Loucy (cell line): ENCODE results near the gene PCCA.

Experiments
- EZH2phosphoT487 ChIP-seq: fragments of 200-600 bp; IDR thresholded peaks from 2 replicates; pipeline ENCODE4 v1.6.1; 2018; ENCODE audit warnings: antibody characterized with exemption, mild to moderate bottlenecking, moderate library complexity, borderline replicate concordance
- TF ChIP-seq, protein P1 (sequence below): fragments of 200-600 bp; sonication (generic); conservative IDR thresholded peaks from 2 replicates; pipeline ENCODE4 v1.5.1; 2014; ENCODE audit warnings: mild to moderate bottlenecking, antibody characterized with exemption, low read length

DNA sequence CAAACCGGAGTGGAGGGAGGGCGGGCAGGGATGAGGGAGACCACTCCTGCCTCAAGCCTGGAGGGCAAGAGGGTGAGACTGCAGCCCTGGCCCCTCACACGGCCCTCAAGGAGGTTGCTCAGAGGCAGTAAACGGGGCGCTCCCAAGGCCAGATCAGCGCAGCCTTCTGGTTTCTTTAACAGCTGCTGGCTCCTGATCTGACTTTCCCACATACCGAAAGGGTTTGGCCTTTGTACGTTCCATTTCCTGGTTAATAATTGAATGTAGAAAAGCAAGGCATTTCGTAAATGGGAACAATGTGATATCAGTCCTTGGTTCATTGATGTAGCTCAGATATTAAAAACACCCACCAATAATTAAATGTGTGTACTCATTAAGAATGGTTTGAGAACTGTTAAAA is 428.2 kb downstream of the PCCA start:
- TF ChIP-seq, protein P1, sequence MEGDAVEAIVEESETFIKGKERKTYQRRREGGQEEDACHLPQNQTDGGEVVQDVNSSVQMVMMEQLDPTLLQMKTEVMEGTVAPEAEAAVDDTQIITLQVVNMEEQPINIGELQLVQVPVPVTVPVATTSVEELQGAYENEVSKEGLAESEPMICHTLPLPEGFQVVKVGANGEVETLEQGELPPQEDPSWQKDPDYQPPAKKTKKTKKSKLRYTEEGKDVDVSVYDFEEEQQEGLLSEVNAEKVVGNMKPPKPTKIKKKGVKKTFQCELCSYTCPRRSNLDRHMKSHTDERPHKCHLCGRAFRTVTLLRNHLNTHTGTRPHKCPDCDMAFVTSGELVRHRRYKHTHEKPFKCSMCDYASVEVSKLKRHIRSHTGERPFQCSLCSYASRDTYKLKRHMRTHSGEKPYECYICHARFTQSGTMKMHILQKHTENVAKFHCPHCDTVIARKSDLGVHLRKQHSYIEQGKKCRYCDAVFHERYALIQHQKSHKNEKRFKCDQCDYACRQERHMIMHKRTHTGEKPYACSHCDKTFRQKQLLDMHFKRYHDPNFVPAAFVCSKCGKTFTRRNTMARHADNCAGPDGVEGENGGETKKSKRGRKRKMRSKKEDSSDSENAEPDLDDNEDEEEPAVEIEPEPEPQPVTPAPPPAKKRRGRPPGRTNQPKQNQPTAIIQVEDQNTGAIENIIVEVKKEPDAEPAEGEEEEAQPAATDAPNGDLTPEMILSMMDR, result no peak
- no peak for TF ChIP-seq EZH2phosphoT487
